ENCODE data around the gene HBA2. TPM values are rescaled to one million over a fixed set of nuclear protein-coding genes. Genes with fewer than 3 reads are reported as not detected.

HBA2 gene
- total and polyA plus RNA-seq, 2 of the 4 experiments (the other 2 are of a cell fraction): not detected

GRCh38 chr16:194516-194915 lies 21.8 kb downstream of the HBA2 start:
- no peak overlapping the region for H2BK20ac ChIP-seq (ENCODE audit: low read depth, low read length)
- H4K5ac ChIP-seq (ENCODE audit: low read depth, low read length): no peak overlapping the region
- DNase-seq: peak; percentile 29
- ATAC-seq (ENCODE audit: low read depth): no peak
- H2AFZ ChIP-seq (replicated peaks; ENCODE audit: low read length, poor library complexity): peak overlapping the region; percentile 13
- no CpG with 5 or more reads among the region's 6 CpGs for WGBS, 2 experiments (ENCODE audit: extremely low coverage in 2 of 2, insufficient read length in 1 of 2)
- no peak overlapping the region for H2BK15ac ChIP-seq (ENCODE audit: low read depth, low read length)
- no peak overlapping the region for H3K23ac ChIP-seq (ENCODE audit: low read depth, low read length)
- H3K18ac ChIP-seq (ENCODE audit: low read depth, low read length): no peak overlapping the region
- no peaks in the 10 kb centered on the region for H3K4me1 ChIP-seq (ENCODE audit: control insufficient read depth, insufficient read depth, low read length)
- in situ Hi-C loops (cut with MboI; ENCODE audit: low sequenced_read_pairs) (no loop called here), dilution Hi-C loops (cut with HindIII; ENCODE audit: low sequenced_read_pairs, unreplicated experiment) (no loop called here), intact Hi-C loops (cut with micrococcal nuclease) (no loop called here)
- H2BK120ac ChIP-seq (ENCODE audit: low read depth, low read length): no peak overlapping the region
- ChIA-PET POLR2A (ENCODE audit: unreplicated experiment) (no interaction called here), CTCF (interaction anchor here (1.0 kb wide), 2 partner anchors 13 to 88 kb away, joined by 3 read pairs; no protein-coding TSS in a partner anchor)
- no TSS peak for BruUV-seq (replicated peaks)
- no peak overlapping the region for H3K56ac ChIP-seq (ENCODE audit: extremely low read depth, insufficient read depth, low read length)
- H3K4me2 ChIP-seq (ENCODE audit: low read depth, low read length): no peak overlapping the region
- no peak overlapping the region for H2AK9ac ChIP-seq (replicated peaks; ENCODE audit: low read depth, low read length, poor library complexity)
- H3K36me3 ChIP-seq (ENCODE audit: control insufficient read depth, insufficient read depth, low read length): peaks cover 64% of the 10 kb centered on the region
- H3K9me1 ChIP-seq (ENCODE audit: insufficient read depth, low read length): peaks cover 4% of the 10 kb centered on the region
- H3K27me3 ChIP-seq (ENCODE audit: control insufficient read depth, insufficient read depth, low read length): no peaks in the 10 kb centered on the region
- H3K79me1 ChIP-seq (ENCODE audit: low read depth in 1 of 2, low read length in 2 of 2): peaks cover 23 to 51% of the 10 kb centered on the region in 2 experiments
- no peak overlapping the region for H3K14ac ChIP-seq (replicated peaks; ENCODE audit: low read depth, low read length)
- no peak overlapping the region for H4K91ac ChIP-seq (ENCODE audit: insufficient read depth, low read depth, low read length)
- H4K20me1 ChIP-seq (ENCODE audit: insufficient read depth, low read length): peaks cover 20% of the 10 kb centered on the region
- no peak overlapping the region for H3K4ac ChIP-seq (ENCODE audit: low read depth, low read length)
- no peaks in the 10 kb centered on the region for H3K9me3 ChIP-seq (ENCODE audit: control insufficient read depth, insufficient read depth, low read length)
- no peak overlapping the region for H4K8ac ChIP-seq (ENCODE audit: low read depth in 2 of 2, low read length in 2 of 2)
- no peak overlapping the region for H2BK5ac ChIP-seq (ENCODE audit: low read depth, low read length, poor library complexity, severe bottlenecking)
- H3K4me3 ChIP-seq (ENCODE audit: insufficient read depth, low read depth, low read length): no peak overlapping the region
- no peak overlapping the region for H3K9ac ChIP-seq (ENCODE audit: low read depth, low read length)
- TF ChIP-seq USF2 (IDR thresholded peaks at IDR 0.05; ENCODE audit: low read depth, low read length): no peak
- TF ChIP-seq CHD1 (IDR thresholded peaks at IDR 0.05; ENCODE audit: low read depth, low read length): no peak
- no peak for TF ChIP-seq RAD21 (IDR thresholded peaks at IDR 0.05; ENCODE audit: low read length)
- TF ChIP-seq FOS (IDR thresholded peaks at IDR 0.05; ENCODE audit: low read depth, low read length): no peak
- no peak for TF ChIP-seq SMC3 (IDR thresholded peaks at IDR 0.05; ENCODE audit: low read depth, low read length)
- no peak for TF ChIP-seq CEBPB (IDR thresholded peaks at IDR 0.05; ENCODE audit: low read depth, low read length)
- no peak for TF ChIP-seq NFE2L2 (IDR thresholded peaks at IDR 0.05; ENCODE audit: low read depth, low read length)
- TF ChIP-seq ELK1 (IDR thresholded peaks at IDR 0.05; ENCODE audit: borderline replicate concordance, low read depth, low read length): no peak
- no peak for TF ChIP-seq MAFK (IDR thresholded peaks at IDR 0.05; ENCODE audit: low read depth, low read length)
- no peak for TF ChIP-seq CTCF (conservative IDR thresholded peaks at IDR 0.05; ENCODE audit: low read depth, low read length)
- no peak for TF ChIP-seq MXI1 (IDR thresholded peaks at IDR 0.05; ENCODE audit: borderline replicate concordance, low read depth, low read length)
- TF ChIP-seq POLR2A (IDR thresholded peaks at IDR 0.05; ENCODE audit: low read depth, low read length): no peak
- TF ChIP-seq RCOR1 (IDR thresholded peaks at IDR 0.05; ENCODE audit: insufficient replicate concordance, low read length): no peak
- no peak for TF ChIP-seq MAZ (IDR thresholded peaks at IDR 0.05; ENCODE audit: borderline replicate concordance, low read depth, low read length)
- TF ChIP-seq BHLHE40 (IDR thresholded peaks at IDR 0.05; ENCODE audit: low read depth, low read length): no peak
- TF ChIP-seq RFX5 (IDR thresholded peaks at IDR 0.05; ENCODE audit: low read depth, low read length): no peak
- H2AK5ac ChIP-seq (ENCODE audit: low read depth, low read length): no peak overlapping the region
- no peak overlapping the region for H3K27ac ChIP-seq (ENCODE audit: insufficient read depth, low read length)
